Measurements from ENCODE around the gene ARFIP2. TPM values are rescaled to one million over a fixed set of nuclear protein-coding genes. Genes with fewer than 3 reads are reported as not detected.
A peak's percentile ranks its signal among the peaks of the same experiment; 100 is the strongest.
"Not testable (repeated sequence)": the region's sequence is repeated elsewhere in the genome, so short reads cannot be mapped to it uniquely, and the experiment has no call there.

ARFIP2 gene
- 10 to 100 TPM; 35.1 to 37.8 TPM for total RNA-seq

DNA sequence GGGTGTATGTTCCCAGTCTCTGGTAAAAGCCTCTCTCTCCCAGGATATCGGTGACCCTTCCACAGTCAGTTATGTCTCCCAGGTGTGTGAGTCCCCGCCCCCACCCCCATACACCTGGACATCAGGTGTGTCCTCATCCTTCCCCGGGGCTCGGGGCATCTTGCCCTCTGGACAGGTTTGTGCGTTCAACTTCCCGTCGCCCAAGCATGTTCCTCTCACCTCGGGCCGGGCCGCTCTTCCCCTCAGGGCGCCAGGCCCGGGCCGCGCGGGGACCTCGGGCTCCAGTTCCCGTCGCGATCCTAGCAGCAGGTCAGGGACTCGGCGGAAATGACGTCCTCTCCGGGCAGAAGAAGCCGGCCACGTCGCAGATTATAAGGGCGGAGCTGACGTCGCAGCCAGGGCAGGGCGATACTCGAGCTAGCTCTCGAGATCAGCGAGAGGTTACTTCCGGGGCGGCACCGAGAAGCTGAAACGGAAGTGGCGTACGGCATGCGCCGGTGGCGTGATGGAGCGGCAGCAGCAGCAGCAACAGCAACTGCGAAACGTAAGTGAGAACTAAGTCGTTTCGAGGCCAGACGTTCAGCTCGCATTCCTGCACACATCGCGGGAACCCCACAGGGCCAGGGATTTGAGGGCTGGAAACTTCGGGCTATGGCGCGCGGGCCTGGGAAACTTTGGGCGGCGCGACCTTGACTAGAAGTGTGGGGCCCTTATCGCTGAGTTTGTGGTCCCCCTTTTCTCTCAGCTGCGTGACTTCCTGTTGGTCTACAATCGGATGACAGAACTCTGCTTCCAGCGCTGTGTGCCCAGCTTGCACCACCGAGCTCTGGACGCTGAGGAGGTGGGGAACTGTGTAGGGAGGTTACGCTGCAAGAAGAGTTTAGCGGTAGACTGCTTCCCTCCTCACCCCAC lies at the start of gene ARFIP2, which contains the start of gene TIMM10B:
TSS of gene ARFIP2 (minus strand) at position 320 of the 912 bp plus-strand sequence. CDS start 910 bp downstream, outside the sequence.
TSS of gene TIMM10B (plus strand) at position 490 of the 912 bp plus-strand sequence. CDS start at position 506, 16 bp downstream.
- Mint-ChIP-seq H3K9me3 (no peaks in the 10 kb centered on the region), H3K36me3 (peaks cover 35% of the 10 kb centered on the region), H3K27ac (peak within 1 kb of the TSS; percentile 96), H3K4me3 (peak within 1 kb of the TSS; percentile 91), H3K27me3 (no peaks in the 10 kb centered on the region), H3K4me1 (ENCODE audit: low read depth) (peaks cover 35% of the 10 kb centered on the region)
- intact Hi-C loops (cut with micrococcal nuclease), result loop anchor here (1.0 to 5.0 kb wide), 7 partner anchors 62 to 266 kb away; partner anchors contain the start of genes APBB1, FHIP1B, ILK and MRPL17
- peak; percentile 99 for DNase-seq
- CTCF ChIA-PET, result interaction anchor here (0.8 to 3.6 kb wide), 12 partner anchors 25 to 254 kb away, joined by 3 to 25 read pairs (median 4); partner anchors contain the start of genes MRPL17 and TPP1
- POLR2A ChIA-PET, result interaction anchor here (0.8 to 2.3 kb wide), 12 partner anchors 9 to 264 kb away, joined by 3 to 14 read pairs (median 4); partner anchors contain the start of genes APBB1, SMPD1 and TAF10

DNA sequence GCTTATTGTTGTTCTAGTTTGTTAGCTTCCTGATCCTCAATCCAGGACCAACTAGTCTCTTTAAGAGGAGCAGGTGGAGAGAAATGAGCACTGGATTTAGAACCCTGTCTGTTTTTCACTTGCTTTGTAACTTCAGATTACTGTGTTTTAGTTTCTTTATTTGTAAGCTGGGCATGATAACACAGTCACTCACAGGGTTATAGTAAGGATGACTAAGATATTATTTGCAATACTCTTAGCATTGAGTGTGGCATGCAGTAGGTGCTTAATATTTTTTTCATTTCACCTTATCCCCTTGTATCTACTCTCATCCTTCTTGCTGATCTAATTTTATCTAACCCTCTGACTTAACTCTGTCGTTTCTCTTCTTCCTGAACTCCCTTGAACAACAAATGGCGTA lies 49.7 kb upstream of the ARFIP2 start:
- CTCF ChIA-PET, result interaction anchor here (0.6 to 3.5 kb wide), 48 partner anchors 8 to 278 kb away, joined by 3 to 50 read pairs (median 5); partner anchors contain the start of genes ARFIP2, MRPL17, TAF10 and TIMM10B
- Mint-ChIP-seq H3K4me1 (ENCODE audit: low read depth) (peaks cover 15% of the 10 kb centered on the region), H3K36me3 (peaks cover 6% of the 10 kb centered on the region), H3K4me3 (no peak overlapping the region), H3K27me3 (no peaks in the 10 kb centered on the region), H3K27ac (no peak overlapping the region), H3K9me3 (no peaks in the 10 kb centered on the region)
- intact Hi-C loops (cut with micrococcal nuclease), result loop anchor here (1.0 to 2.0 kb wide), 5 partner anchors 72 to 226 kb away; partner anchors contain the start of genes ILK, MRPL17 and RRP8
- POLR2A ChIA-PET, result interaction anchor here (0.6 kb wide), 1 partner anchor 145 kb away, joined by 3 read pairs; no protein-coding TSS in a partner anchor
- no peak for DNase-seq

DNA sequence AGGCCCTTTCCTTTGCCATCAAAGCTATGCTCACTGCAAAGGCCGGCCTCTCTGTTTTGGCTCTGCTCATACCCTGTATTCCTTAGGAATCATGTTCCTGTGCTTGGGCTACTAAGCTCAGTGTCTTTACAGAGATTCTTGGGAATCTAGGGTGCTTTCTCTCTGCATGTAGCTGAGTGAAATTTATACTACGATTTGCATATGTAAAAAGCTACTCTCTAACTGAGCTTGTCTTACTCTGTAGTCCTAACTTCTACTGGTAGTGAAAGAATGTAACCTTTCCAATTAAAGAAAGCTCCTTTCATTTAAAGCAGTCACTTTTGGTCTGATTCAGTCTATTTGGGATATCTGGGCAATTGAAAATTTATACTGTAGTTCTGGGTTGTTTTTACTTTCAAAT lies 48.1 kb upstream of the ARFIP2 start:
- Mint-ChIP-seq H3K4me1 (ENCODE audit: low read depth) (peaks cover 24% of the 10 kb centered on the region), H3K9me3 (no peaks in the 10 kb centered on the region), H3K27ac (no peak overlapping the region), H3K4me3 (no peak overlapping the region), H3K36me3 (peaks cover 13% of the 10 kb centered on the region), H3K27me3 (no peaks in the 10 kb centered on the region)
- DNase-seq, result no peak
- POLR2A ChIA-PET, result interaction anchor here (0.6 kb wide), 1 partner anchor 23 kb away, joined by 3 read pairs; no protein-coding TSS in a partner anchor
- CTCF ChIA-PET, result interaction anchor here (0.7 to 2.5 kb wide), 8 partner anchors 24 to 208 kb away, joined by 3 to 9 read pairs (median 4); partner anchors contain the start of gene MRPL17
- intact Hi-C loops (cut with micrococcal nuclease), result no loop called here

GRCh38 chr11:6526411-6527135 lies 45.4 kb upstream of the ARFIP2 start:
- intact Hi-C loops (cut with micrococcal nuclease), result no loop called here
- Mint-ChIP-seq H3K27me3 (no peaks in the 10 kb centered on the region), H3K9me3 (no peaks in the 10 kb centered on the region), H3K36me3 (peaks cover 17% of the 10 kb centered on the region), H3K4me3 (peak overlapping the region; percentile 59), H3K4me1 (ENCODE audit: low read depth) (peaks cover 34% of the 10 kb centered on the region), H3K27ac (peak overlapping the region; percentile 76)
- no peak for DNase-seq
- POLR2A ChIA-PET, result no interaction called here
- CTCF ChIA-PET, result interaction anchor here (0.7 to 1.1 kb wide), 5 partner anchors 45 to 231 kb away, joined by 3 to 6 read pairs (median 3); partner anchors contain the start of genes ARFIP2 and TIMM10B

- H3K4me3 Mint-ChIP-seq, result no peak overlapping the region
- no peak overlapping the region for H3K27ac Mint-ChIP-seq
- no peaks in the 10 kb centered on the region for H3K27me3 Mint-ChIP-seq
- POLR2A ChIA-PET, result no interaction called here
- H3K9me3 Mint-ChIP-seq, result no peaks in the 10 kb centered on the region
- CTCF ChIA-PET, result interaction anchor here (1.1 to 2.4 kb wide), 5 partner anchors 8 to 144 kb away, joined by 3 to 13 read pairs (median 5); no protein-coding TSS in a partner anchor
- H3K36me3 Mint-ChIP-seq, result peaks cover 31% of the 10 kb centered on the region
- no peak for DNase-seq
- peaks cover 30% of the 10 kb centered on the region for H3K4me1 Mint-ChIP-seq (ENCODE audit: low read depth)
- intact Hi-C loops (cut with micrococcal nuclease), result no loop called here
Observed at GRCh38 chr11:6523253-6523652, 42.1 kb upstream of the ARFIP2 start.

DNA sequence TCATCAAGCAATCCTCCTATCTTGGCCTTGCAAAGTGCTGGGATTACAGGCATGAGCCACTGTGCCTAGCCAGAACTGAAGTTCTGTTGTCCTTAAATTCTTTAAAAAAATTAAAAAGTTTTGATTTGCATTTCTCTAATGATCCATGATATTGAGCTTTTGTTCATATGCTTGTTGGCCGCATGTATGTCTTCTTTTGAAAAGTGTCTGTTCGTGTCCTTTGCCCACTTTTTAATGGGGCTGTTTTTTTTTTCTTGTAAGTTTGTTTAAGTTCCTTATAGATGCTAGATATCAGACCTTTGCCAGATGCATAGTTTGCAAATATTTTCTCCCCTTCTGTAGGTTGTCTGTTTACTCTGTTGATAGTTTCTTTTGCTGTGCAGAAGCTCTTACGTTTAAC lies 40.8 kb upstream of the ARFIP2 start:
- peaks cover 31% of the 10 kb centered on the region for H3K36me3 Mint-ChIP-seq
- H3K4me3 Mint-ChIP-seq, POLR2A ChIA-PET: not testable (repeated sequence)

DNA sequence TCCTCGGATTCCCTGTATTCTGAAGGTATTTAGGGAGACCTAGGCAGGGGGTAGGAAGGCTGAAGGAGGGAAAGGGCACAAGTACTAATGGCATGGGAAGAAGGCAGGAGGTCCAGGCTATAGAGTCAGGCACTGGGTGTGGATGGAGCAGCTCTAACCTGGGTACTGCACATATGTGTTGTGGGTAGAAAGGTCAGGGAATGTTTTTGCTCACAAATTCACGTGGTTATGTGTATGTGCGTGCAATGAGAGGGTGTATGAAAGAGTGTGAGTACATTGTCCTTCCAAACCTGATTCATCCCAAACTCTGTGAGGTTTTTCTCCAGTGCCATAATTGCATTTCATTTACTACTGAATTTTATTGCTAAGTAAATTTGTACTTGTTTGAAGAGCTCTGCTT lies 39.1 kb upstream of the ARFIP2 start:
- ChIA-PET POLR2A (no interaction called here), CTCF (interaction anchor here (1.0 to 3.4 kb wide), 3 partner anchors 11 to 141 kb away, joined by 3 to 18 read pairs (median 4); no protein-coding TSS in a partner anchor)
- intact Hi-C loops (cut with micrococcal nuclease), result no loop called here
- Mint-ChIP-seq H3K4me1 (ENCODE audit: low read depth) (peaks cover 18% of the 10 kb centered on the region), H3K4me3 (no peak overlapping the region), H3K9me3 (no peaks in the 10 kb centered on the region), H3K36me3 (peaks cover 38% of the 10 kb centered on the region), H3K27ac (no peak overlapping the region), H3K27me3 (no peaks in the 10 kb centered on the region)
- no peak for DNase-seq

More for the DNA sequence above, 40.8 kb upstream of the ARFIP2 start:
- intact Hi-C loops (cut with micrococcal nuclease); H3K27me3 Mint-ChIP-seq; H3K9me3 Mint-ChIP-seq; H3K27ac Mint-ChIP-seq; DNase-seq: not testable (repeated sequence)
- H3K4me1 Mint-ChIP-seq (ENCODE audit: low read depth), result peaks cover 29% of the 10 kb centered on the region
- CTCF ChIA-PET, result interaction anchor here (0.8 to 2.4 kb wide), 2 partner anchors 9 to 16 kb away, joined by 4 to 13 read pairs; no protein-coding TSS in a partner anchor

GRCh38 chr11:6516865-6517264 lies 35.7 kb upstream of the ARFIP2 start:
- POLR2A ChIA-PET, result no interaction called here
- no peak overlapping the region for H3K27ac Mint-ChIP-seq
- intact Hi-C loops (cut with micrococcal nuclease), result no loop called here
- DNase-seq, result no peak
- H3K9me3 Mint-ChIP-seq, result peaks cover 3% of the 10 kb centered on the region
- no peaks in the 10 kb centered on the region for H3K4me1 Mint-ChIP-seq (ENCODE audit: low read depth)
- peaks cover 37% of the 10 kb centered on the region for H3K36me3 Mint-ChIP-seq
- no peak overlapping the region for H3K4me3 Mint-ChIP-seq
- no peaks in the 10 kb centered on the region for H3K27me3 Mint-ChIP-seq
- CTCF ChIA-PET, result no interaction called here

GRCh38 chr11:6505577-6506240 lies 24.6 kb upstream of the ARFIP2 start:
- Mint-ChIP-seq H3K36me3 (peaks cover 13% of the 10 kb centered on the region), H3K27ac (no peak overlapping the region), H3K4me1 (ENCODE audit: low read depth) (peaks cover 1% of the 10 kb centered on the region), H3K4me3 (no peak overlapping the region), H3K9me3 (no peaks in the 10 kb centered on the region), H3K27me3 (no peaks in the 10 kb centered on the region)
- POLR2A ChIA-PET, result interaction anchor here (0.7 to 1.1 kb wide), 2 partner anchors 23 to 120 kb away, joined by 3 read pairs; no protein-coding TSS in a partner anchor
- no peak for DNase-seq
- intact Hi-C loops (cut with micrococcal nuclease), result loop anchor here (1.0 to 2.0 kb wide), 2 partner anchors 63 to 126 kb away; no protein-coding TSS in a partner anchor
- CTCF ChIA-PET, result interaction anchor here (0.7 to 7.0 kb wide), 21 partner anchors 8 to 190 kb away, joined by 3 to 123 read pairs (median 5); partner anchors contain the start of genes ARFIP2, HPX, TIMM10B and TRIM3

DNA sequence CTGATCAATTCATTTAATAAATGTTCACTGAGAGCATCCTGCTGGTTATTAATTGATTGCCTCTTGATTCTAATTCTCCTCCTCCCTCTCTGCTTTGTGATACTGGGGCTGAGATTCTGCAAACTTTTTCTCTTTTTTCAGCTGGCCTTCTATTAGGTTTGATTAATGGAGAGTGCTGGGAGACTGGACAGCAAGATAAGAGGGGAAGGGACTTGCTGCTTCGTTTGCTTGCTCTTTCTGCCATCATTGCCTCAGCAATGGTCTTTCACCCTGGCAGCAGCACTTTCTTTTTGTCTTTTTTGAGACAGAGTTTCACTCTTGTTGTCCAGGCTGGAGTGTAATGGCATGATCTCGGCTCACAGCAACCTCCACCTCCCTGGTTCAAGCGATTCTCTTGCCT lies 23.0 kb upstream of the ARFIP2 start:
- Mint-ChIP-seq H3K4me3 (no peak overlapping the region), H3K4me1 (ENCODE audit: low read depth) (peaks cover 1% of the 10 kb centered on the region), H3K36me3 (peaks cover 8% of the 10 kb centered on the region), H3K9me3 (no peaks in the 10 kb centered on the region), H3K27ac (no peak overlapping the region), H3K27me3 (no peaks in the 10 kb centered on the region)
- no peak for DNase-seq
- ChIA-PET POLR2A (no interaction called here), CTCF (interaction anchor here (0.6 to 7.0 kb wide), 7 partner anchors 14 to 253 kb away, joined by 3 to 123 read pairs (median 7); no protein-coding TSS in a partner anchor)
- intact Hi-C loops (cut with micrococcal nuclease), result loop anchor here (2.0 kb wide), 1 partner anchor 61 kb away; no protein-coding TSS in a partner anchor

DNA sequence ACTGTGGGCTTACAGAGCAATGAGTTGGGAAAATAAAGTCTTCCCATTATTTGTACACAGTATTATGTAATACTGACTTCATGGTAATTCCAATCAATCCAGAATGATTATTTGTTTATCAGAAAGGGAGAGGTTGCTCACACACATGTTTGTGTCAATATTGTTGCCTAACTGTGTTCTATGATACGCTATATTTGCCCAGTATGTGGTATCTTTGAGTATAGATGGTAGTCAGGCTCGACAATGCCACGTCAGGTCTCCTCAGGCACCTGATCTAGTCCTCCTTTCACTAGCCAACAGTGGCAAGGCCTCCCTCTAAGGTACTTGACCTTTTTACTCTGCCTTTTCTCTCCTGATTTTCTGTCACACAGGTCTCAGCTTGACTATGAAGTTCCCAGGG lies 21.3 kb upstream of the ARFIP2 start:
- H3K27me3 Mint-ChIP-seq, result no peaks in the 10 kb centered on the region
- H3K36me3 Mint-ChIP-seq, result peaks cover 10% of the 10 kb centered on the region
- H3K9me3 Mint-ChIP-seq, result no peaks in the 10 kb centered on the region
- no peak overlapping the region for H3K4me3 Mint-ChIP-seq
- POLR2A ChIA-PET, result no interaction called here
- intact Hi-C loops (cut with micrococcal nuclease), result no loop called here
- CTCF ChIA-PET, result no interaction called here
- no peak for DNase-seq
- H3K4me1 Mint-ChIP-seq (ENCODE audit: low read depth), result peaks cover 1% of the 10 kb centered on the region
- H3K27ac Mint-ChIP-seq, result no peak overlapping the region
